ENCODE data around the gene PLPP3. TPM values are rescaled to one million over a fixed set of nuclear protein-coding genes. Genes with fewer than 3 reads are reported as not detected.

Gene PLPP3
- total RNA-seq, 1 experiment from 2014 or later: 0.39 TPM

GRCh38 chr1:56515898-56516538 is 63.3 kb downstream of the PLPP3 start:
- intact Hi-C loops (cut with micrococcal nuclease; ENCODE audit: unreplicated experiment): no loop called here
- H3K27ac ChIP-seq (ENCODE audit: low read depth, low read length, poor library complexity, severe bottlenecking): no peak overlapping the region
- ChIA-PET POLR2A (ENCODE audit: low non-redundant PET) (no interaction called here), CTCF (no interaction called here)
- no peaks in the 10 kb centered on the region for H3K27me3 ChIP-seq (replicated peaks; ENCODE audit: insufficient read depth, low read depth, low read length, poor library complexity)
- no peaks in the 10 kb centered on the region for H3K9me3 ChIP-seq (ENCODE audit: low read depth, low read length, poor library complexity, severe bottlenecking)
- TF ChIP-seq EZH2 (IDR thresholded peaks at IDR 0.05; ENCODE audit: borderline replicate concordance, low read depth, low read length, poor library complexity, severe bottlenecking): no peak
- TF ChIP-seq CTCF (conservative IDR thresholded peaks at IDR 0.05; ENCODE audit: low read depth, low read length): no peak
- no peaks in the 10 kb centered on the region for H3K4me1 ChIP-seq (ENCODE audit: insufficient read depth, low read length, poor library complexity, severe bottlenecking)
- no peak for DNase-seq (ENCODE audit: low spot score)
- H3K4me3 ChIP-seq (ENCODE audit: low read depth, low read length, poor library complexity, severe bottlenecking): no peak overlapping the region
- H3K36me3 ChIP-seq (ENCODE audit: insufficient read depth, low read length, poor library complexity, severe bottlenecking): no peaks in the 10 kb centered on the region
- no TSS peak for BruUV-seq (replicated peaks)

- H3K27ac ChIP-seq (ENCODE audit: low read depth, low read length, poor library complexity, severe bottlenecking): no peak overlapping the region
- H3K4me1 ChIP-seq (ENCODE audit: insufficient read depth, low read length, poor library complexity, severe bottlenecking): no peaks in the 10 kb centered on the region
- intact Hi-C loops (cut with micrococcal nuclease; ENCODE audit: unreplicated experiment): no loop called here
- no peak for TF ChIP-seq CTCF (conservative IDR thresholded peaks at IDR 0.05; ENCODE audit: low read depth, low read length)
- no peak for DNase-seq (ENCODE audit: low spot score)
- H3K27me3 ChIP-seq (replicated peaks; ENCODE audit: insufficient read depth, low read depth, low read length, poor library complexity): no peaks in the 10 kb centered on the region
- CTCF ChIA-PET: no interaction called here
- POLR2A ChIA-PET (ENCODE audit: low non-redundant PET): no interaction called here
- no peaks in the 10 kb centered on the region for H3K36me3 ChIP-seq (ENCODE audit: insufficient read depth, low read length, poor library complexity, severe bottlenecking)
- H3K9me3 ChIP-seq (ENCODE audit: low read depth, low read length, poor library complexity, severe bottlenecking): no peaks in the 10 kb centered on the region
- H3K4me3 ChIP-seq (ENCODE audit: low read depth, low read length, poor library complexity, severe bottlenecking): no peak overlapping the region
- no TSS peak for BruUV-seq (replicated peaks)
Measured at GRCh38 chr1:56512724-56513494, 66.5 kb downstream of the PLPP3 start.

- no peaks in the 10 kb centered on the region for H3K27me3 ChIP-seq (replicated peaks; ENCODE audit: insufficient read depth, low read depth, low read length, poor library complexity)
- no peak overlapping the region for H3K27ac ChIP-seq (ENCODE audit: low read depth, low read length, poor library complexity, severe bottlenecking)
- H3K4me1 ChIP-seq (ENCODE audit: insufficient read depth, low read length, poor library complexity, severe bottlenecking): no peaks in the 10 kb centered on the region
- CTCF ChIA-PET: no interaction called here
- no peaks in the 10 kb centered on the region for H3K9me3 ChIP-seq (ENCODE audit: low read depth, low read length, poor library complexity, severe bottlenecking)
- intact Hi-C loops (cut with micrococcal nuclease; ENCODE audit: unreplicated experiment): no loop called here
- TF ChIP-seq EZH2 (IDR thresholded peaks at IDR 0.05; ENCODE audit: borderline replicate concordance, low read depth, low read length, poor library complexity, severe bottlenecking) (no peak), CTCF (conservative IDR thresholded peaks at IDR 0.05; ENCODE audit: low read depth, low read length) (no peak)
- DNase-seq (ENCODE audit: low spot score): no peak
- no TSS peak for BruUV-seq (replicated peaks)
- POLR2A ChIA-PET (ENCODE audit: low non-redundant PET): no interaction called here
- H3K36me3 ChIP-seq (ENCODE audit: insufficient read depth, low read length, poor library complexity, severe bottlenecking): no peaks in the 10 kb centered on the region
- H3K4me3 ChIP-seq (ENCODE audit: low read depth, low read length, poor library complexity, severe bottlenecking): no peak overlapping the region
Measured at GRCh38 chr1:56511766-56512165, 67.6 kb downstream of the PLPP3 start.

Data from A673 (cell line).